ENCODE results near the gene ZGLP1.

The ZGLP1 gene

DNA sequence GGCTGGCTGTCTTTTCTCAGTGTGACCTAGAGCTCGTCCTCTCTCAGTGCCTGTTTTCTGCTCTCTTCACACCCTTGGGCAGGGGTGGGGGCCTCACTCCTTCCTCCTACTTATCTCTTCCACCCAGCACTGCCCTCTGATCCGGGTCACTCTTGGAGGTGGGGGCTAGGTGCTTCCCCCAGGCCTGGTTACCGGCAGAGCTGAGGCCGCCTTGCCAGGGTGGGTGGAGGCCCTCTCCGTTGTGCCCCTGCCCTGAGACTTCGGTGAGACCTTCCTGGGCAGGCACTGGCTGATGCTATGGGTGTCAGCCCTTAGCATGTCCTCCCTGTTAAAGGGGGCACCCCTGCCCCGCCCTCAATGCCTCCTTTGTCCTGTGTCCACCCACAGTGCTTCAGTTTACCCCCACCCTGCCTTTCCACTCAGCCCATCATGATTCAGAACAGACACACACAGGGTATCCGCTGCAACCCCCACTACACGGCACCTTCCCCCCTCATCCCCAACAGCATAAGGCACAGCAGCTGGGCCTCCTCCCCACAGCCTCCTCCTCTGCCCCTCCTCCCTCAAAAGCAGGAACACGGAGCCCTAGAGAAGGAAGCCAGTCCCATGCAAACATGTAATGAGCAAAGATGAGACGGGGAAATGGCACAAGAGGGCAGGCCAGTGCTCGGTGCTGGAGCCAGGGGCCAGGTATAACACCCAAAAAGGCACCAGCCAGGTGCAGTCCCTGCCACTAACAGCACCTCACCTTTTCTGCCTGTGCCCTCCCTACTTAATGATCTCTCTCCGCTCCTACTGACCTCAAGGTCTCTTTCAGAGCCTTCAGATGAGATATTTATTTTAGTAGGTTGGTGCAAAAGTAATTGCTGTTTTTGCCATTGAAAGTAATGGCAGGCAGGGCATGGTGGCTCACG lies 9.8 kb downstream of the ZGLP1 start:
- no peak overlapping the region for H3K4me3 ChIP-seq (ENCODE audit: low read length)
- no peak for DNase-seq (ENCODE audit: low read depth, low spot score)

DNA sequence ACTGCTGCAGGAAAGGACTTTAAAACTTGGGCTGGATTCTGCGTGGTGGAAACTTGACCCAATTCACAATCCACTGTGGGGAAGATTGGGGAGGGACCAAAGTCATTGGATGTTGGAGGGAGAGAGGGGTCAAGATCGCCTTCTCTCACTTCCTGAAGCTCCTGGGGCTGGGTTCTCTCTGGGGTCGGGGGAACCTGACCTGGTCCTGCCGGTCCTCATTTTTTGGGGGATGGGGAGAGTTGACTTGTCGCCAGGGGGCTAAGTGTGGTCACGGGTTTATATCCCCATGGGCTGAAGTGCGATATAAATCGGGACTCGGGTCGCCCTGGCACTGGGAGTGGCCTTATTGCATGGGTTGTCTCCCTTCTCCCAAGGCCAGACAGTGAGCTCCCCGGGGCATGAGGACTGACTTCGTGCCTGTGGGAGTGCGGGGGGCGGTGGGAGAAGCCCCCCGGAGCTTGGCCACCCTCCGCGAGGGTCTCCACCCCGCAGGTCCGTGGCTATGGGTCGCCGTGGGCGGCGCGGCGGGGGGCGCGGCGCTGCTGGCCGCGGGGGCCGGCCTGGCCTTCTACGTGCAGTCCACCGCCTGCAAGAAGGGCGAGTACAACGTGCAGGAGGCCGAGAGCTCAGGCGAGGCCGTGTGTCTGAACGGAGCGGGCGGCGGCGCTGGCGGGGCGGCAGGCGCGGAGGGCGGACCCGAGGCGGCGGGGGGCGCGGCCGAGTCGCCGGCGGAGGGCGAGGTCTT lies 13.6 kb downstream of the ZGLP1 start:
- no peak for DNase-seq (ENCODE audit: low read depth, low spot score)
- H3K4me3 ChIP-seq (ENCODE audit: low read length): peak overlapping the region; percentile 40

DNA sequence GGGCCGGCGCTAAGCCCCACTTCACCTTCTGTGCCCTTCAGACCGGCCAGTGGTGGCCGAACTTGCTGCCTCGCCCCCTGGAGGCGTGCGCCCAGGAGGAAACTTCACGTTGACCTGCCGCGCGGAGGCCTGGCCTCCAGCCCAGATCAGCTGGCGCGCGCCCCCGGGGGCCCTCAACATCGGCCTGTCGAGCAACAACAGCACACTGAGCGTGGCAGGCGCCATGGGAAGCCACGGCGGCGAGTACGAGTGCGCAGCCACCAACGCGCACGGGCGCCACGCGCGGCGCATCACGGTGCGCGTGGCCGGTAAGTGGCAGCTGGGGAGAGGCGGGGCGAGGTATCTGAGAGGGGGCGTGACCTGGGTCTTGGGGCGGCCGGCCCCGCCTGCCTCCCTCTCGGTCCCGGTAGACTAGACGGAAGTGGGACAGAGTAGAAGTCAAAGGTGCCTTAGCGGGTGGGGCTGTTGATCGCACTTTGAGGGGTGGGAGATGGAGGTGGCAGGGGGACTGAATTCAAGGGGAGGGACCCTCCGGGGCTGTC lies 14.2 kb downstream of the ZGLP1 start:
- no peak for DNase-seq (ENCODE audit: low read depth, low spot score)
- H3K4me3 ChIP-seq (ENCODE audit: low read length): peak overlapping the region; percentile 40

DNA sequence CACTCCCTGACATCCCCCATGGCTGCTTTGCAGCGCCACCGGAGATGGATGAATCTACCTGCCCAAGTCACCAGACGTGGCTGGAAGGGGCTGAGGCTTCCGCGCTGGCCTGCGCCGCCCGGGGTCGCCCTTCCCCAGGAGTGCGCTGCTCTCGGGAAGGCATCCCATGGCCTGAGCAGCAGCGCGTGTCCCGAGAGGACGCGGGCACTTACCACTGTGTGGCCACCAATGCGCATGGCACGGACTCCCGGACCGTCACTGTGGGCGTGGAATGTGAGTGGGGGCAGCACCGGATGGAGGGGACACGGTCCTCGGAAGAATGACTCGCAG lies 15.3 kb downstream of the ZGLP1 start:
- H3K4me3 ChIP-seq (ENCODE audit: low read length): no peak overlapping the region
- DNase-seq (ENCODE audit: low read depth, low spot score): no peak

DNA sequence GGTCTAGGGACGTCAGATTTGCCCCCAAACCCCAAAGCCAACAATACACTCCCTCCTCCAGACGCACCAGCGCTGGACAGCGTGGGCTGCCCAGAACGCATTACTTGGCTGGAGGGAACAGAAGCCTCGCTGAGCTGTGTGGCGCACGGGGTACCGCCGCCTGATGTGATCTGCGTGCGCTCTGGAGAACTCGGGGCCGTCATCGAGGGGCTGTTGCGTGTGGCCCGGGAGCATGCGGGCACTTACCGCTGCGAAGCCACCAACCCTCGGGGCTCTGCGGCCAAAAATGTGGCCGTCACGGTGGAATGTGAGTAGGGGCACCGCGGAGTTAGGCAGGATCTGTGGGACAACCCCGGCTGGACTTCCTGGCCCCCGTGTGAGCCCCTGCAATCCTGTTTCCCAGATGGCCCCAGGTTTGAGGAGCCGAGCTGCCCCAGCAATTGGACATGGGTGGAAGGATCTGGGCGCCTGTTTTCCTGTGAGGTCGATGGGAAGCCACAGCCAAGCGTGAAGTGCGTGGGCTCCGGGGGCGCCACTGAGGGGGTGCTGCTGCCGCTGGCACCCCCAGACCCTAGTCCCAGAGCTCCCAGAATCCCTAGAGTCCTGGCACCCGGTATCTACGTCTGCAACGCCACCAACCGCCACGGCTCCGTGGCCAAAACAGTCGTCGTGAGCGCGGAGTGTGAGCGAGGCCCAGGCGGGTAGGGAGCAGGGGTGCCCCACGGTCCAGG lies 15.8 kb downstream of the ZGLP1 start:
- H3K4me3 ChIP-seq (ENCODE audit: low read length): no peak overlapping the region
- no peak for DNase-seq (ENCODE audit: low read depth, low spot score)

DNA sequence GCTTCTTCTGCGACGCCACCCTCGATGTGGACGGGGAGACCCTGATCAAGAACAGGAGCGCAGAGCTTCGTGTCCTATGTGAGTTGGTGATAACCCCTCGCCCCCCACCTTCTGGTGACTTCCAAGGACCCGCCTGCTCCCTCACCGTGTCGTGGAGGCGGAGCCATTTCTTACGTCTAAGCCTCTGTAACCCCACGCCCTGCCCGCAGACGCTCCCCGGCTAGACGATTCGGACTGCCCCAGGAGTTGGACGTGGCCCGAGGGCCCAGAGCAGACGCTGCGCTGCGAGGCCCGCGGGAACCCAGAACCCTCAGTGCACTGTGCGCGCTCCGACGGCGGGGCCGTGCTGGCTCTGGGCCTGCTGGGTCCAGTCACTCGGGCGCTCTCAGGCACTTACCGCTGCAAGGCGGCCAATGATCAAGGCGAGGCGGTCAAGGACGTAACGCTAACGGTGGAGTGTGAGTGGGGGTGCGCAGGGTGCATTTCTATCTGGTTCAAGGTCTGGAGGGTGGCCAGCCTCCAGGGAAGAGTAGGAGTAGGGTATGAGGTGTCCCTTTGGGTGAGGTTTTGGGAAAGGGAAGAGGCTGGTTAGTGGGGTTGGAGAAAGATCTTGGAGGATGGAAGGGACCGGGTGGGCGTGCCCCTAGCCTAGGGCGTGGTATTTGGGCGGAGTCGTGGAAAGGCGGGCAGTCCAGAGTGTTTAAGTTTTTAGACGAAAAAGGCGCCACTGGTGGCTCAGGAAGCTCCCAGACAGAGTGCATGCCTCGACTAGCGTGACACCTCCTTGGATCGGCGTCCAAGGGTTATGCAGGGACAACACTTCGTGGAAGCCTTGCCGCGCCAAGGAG lies 16.6 kb downstream of the ZGLP1 start:
- no peak overlapping the region for H3K4me3 ChIP-seq (ENCODE audit: low read length)
- DNase-seq (ENCODE audit: low read depth, low spot score): no peak

DNA sequence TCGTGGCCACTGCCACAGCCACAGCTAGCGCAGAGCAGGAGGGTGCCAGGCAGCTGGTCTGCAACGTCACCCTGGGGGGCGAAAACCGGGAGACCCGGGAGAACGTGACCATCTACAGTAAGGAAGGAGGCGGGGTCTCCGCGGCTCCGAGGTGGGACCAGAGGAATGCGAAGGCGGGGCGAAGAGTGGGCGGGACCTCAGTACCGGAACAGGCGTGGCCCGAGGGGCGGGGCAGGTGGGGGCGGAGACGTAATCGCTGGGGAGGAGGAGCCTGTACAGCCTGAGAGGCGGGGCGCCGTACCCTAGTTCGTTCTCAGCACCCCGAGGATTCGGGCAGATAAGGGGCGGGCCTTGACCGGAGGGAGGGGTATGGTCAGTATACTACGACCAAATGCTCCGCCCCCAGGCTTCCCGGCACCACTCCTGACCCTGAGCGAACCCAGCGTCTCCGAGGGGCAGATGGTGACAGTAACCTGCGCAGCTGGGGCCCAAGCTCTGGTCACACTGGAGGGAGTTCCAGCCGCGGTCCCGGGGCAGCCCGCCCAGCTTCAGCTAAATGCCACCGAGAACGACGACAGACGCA lies 17.3 kb downstream of the ZGLP1 start:
- peak overlapping the region; percentile 16 for H3K4me3 ChIP-seq (ENCODE audit: low read length)
- no peak for DNase-seq (ENCODE audit: low read depth, low spot score)

DNA sequence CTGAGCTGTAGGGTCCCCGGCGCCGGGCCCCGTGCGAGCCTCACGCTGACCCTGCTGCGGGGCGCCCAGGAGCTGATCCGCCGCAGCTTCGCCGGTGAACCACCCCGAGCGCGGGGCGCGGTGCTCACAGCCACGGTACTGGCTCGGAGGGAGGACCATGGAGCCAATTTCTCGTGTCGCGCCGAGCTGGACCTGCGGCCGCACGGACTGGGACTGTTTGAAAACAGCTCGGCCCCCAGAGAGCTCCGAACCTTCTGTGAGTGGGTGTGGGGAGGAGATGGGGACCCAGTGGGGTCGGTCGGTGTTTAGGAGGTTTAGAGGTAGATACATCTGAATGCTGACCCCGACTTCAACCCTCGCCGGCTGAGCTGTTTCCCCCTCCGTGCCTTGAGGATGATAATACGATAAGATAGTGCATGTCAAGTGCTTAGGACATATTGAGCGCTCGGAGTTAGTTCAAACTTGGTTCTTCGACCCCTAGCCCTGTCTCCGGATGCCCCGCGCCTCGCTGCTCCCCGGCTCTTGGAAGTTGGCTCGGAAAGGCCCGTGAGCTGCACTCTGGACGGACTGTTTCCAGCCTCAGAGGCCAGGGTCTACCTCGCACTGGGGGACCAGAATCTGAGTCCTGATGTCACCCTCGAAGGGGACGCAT lies 17.9 kb downstream of the ZGLP1 start:
- H3K4me3 ChIP-seq (ENCODE audit: low read length): peak overlapping the region; percentile 16
- no peak for DNase-seq (ENCODE audit: low read depth, low spot score)

DNA sequence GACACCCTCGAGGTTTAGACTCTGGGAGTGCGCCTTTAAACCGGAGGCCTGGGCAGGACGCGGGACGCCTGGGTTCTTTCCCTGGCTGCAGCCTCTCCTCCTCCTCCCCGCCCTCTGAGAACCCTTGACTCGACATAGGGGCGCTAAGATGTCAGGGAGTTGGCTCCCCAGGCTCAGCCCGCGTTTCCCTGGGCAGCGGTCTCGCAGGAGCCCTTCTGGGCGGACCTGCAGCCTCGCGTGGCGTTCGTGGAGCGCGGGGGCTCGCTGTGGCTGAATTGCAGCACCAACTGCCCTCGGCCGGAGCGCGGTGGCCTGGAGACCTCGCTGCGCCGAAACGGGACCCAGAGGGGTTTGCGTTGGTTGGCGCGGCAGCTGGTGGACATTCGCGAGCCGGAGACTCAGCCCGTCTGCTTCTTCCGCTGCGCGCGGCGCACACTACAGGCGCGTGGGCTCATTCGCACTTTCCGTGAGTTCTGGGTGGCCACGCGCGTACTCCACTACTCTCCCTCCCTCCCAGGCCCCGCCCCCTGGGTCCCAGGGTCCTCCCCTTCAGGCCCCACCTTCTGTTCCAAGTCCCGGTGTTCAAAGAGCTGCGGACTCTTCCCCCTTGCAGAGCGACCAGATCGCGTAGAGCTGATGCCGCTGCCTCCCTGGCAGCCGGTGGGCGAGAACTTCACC lies 18.6 kb downstream of the ZGLP1 start:
- H3K4me3 ChIP-seq (ENCODE audit: low read length): peak overlapping the region; percentile 57
- no peak for DNase-seq (ENCODE audit: low read depth, low spot score)

DNA sequence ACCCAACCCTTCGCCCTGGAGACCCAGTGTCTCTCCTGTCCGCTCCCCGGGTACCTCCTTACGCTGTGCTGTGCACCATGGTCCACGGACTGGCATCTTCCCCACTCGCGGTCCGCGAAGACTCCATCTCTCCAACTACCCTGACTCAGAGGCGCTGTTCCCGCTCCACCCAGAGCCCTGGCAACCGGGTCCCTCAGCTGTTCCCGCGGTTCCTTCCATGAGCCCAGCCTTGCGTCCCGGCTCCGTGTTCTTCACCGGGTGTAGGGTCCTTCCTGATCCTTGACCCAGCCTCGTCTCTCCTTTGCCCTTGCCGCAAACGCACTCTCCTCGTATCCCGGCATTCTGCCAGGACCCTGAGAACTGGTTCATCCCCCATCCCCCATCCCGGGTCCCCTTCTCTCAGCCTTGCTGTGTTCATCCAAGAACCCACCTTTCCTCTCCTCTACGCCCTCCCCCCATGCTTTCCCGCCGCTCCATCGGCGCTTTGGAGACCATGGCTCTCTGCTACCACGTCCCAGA lies 19.2 kb downstream of the ZGLP1 start:
- DNase-seq (ENCODE audit: low read depth, low spot score): no peak
- peak overlapping the region; percentile 57 for H3K4me3 ChIP-seq (ENCODE audit: low read length)

DNA sequence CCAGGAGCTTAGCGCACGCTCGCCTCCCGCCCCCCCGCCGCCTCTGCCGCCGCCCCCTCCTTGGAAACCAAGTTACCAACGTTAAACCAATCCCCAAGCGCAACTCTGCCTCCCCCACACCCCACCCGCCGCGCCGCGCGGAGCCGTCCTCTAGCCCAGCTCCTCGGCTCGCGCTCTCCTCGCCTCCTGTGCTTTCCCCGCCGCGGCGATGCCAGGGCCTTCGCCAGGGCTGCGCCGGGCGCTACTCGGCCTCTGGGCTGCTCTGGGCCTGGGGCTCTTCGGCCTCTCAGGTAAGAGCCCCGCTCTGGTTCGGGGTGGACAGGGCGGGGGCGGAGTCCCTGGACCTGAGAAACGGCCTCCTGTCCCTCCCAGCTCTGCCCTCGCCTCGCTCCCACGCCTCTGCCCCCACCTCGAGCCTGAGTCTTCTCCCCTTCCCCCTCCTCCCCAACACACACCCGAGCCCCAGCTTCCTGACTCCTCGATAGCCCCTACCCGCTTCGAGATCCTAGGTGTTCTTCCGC lies 19.7 kb downstream of the ZGLP1 start, which contains the start of gene ICAM5:
Gene ICAM5, plus strand, starts transcription at position 117 of the 521 bp plus-strand sequence. Its CDS starts 92 bp downstream, at position 209.
- peak within 1 kb of the TSS; percentile 57 for H3K4me3 ChIP-seq (ENCODE audit: low read length)
- DNase-seq (ENCODE audit: low read depth, low spot score): no peak

DNA sequence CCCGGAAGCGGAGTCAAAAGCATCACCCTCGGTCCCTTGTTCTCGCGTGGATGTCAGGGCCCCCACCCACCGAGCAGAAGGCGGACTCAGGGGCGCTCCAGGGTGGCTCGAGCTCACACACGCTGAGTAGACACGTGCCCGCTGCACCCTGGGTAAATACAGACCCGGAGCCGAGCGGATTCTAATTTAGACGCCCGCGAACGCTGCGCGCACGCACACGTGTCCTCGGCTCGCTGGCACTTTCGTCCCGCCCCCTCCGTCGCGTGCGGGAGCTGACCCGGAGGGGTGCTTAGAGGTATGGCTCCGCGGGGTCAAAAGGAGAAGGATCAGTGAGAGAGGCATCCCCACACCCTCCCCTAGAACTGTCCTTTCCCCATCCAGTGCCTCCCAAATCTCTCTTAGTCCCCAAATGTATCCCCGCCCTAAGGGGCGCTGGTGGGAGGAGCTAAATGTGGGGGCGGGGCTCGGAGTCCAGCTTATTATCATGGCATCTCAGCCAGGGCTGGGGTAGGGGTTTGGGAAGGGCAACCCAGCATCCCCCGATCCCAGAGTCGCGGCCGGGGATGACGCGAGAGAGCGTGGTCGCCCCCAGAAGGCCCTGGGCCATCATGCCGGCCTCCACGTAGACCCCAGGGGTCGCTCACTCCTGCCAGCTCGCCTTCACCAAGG lies 20.3 kb downstream of the ZGLP1 start:
- peak; percentile 64 for DNase-seq (ENCODE audit: low read depth, low spot score)
- H3K4me3 ChIP-seq (ENCODE audit: low read length): peak overlapping the region; percentile 57

DNA sequence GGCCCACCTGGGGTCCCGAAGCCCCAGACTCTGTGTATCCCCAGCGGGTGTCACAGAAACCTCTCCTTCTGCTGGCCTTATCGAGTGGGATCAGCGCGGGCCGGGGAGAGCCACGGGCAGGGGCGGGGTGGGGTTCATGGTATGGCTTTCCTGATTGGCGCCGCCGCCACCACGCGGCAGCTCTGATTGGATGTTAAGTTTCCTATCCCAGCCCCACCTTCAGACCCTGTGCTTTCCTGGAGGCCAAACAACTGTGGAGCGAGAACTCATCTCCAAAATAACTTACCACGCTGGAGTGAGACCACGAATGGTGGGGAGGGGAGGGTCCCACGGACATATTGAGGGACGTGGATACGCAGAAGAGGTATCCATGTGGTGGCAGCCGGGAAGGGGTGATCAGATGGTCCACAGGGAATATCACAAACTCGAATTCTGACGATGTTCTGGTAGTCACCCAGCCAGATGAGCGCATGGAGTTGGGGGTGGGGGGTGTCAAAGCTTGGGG lies 20.9 kb downstream of the ZGLP1 start:
- H3K4me3 ChIP-seq (ENCODE audit: low read length): peak overlapping the region; percentile 57
- DNase-seq (ENCODE audit: low read depth, low spot score): peak; percentile 78

DNA sequence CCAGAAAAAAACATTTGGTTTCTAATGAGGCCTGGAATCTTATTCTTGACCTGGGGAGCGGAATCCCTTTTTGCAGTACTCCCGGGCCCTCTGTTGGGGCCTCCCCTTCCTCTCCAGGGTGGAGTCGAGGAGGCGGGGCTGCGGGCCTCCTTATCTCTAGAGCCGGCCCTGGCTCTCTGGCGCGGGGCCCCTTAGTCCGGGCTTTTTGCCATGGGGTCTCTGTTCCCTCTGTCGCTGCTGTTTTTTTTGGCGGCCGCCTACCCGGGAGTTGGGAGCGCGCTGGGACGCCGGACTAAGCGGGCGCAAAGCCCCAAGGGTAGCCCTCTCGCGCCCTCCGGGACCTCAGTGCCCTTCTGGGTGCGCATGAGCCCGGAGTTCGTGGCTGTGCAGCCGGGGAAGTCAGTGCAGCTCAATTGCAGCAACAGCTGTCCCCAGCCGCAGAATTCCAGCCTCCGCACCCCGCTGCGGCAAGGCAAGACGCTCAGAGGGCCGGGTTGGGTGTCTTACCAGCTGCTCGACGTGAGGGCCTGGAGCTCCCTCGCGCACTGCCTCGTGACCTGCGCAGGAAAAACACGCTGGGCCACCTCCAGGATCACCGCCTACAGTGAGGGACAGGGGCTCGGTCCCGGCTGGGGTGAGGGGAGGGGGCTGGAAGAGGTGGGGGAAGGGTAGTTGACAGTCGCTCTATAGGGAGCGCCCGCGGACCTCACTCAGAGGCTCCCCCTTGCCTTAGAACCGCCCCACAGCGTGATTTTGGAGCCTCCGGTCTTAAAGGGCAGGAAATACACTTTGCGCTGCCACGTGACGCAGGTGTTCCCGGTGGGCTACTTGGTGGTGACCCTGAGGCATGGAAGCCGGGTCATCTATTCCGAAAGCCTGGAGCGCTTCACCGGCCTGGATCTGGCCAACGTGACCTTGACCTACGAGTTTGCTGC lies 22.5 kb downstream of the ZGLP1 start, which contains the start of gene ICAM4:
Gene ICAM4, plus strand, starts transcription at position 153 of the 935 bp plus-strand sequence. Its CDS starts 58 bp downstream, at position 211.
- peak; percentile 52 for DNase-seq (ENCODE audit: low read depth, low spot score)
- H3K4me3 ChIP-seq (ENCODE audit: low read length): peak within 1 kb of the TSS; percentile 66

DNA sequence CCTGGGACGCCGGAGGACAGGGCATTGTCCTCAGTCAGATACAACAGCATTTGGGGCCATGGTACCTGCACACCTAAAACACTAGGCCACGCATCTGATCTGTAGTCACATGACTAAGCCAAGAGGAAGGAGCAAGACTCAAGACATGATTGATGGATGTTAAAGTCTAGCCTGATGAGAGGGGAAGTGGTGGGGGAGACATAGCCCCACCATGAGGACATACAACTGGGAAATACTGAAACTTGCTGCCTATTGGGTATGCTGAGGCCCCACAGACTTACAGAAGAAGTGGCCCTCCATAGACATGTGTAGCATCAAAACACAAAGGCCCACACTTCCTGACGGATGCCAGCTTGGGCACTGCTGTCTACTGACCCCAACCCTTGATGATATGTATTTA lies 24.2 kb downstream of the ZGLP1 start:
- H3K4me3 ChIP-seq (ENCODE audit: low read length): no peak overlapping the region
- no peak for DNase-seq (ENCODE audit: low read depth, low spot score)
